ENCODE results near the gene MYCBPAP. TPM values are rescaled to one million over a fixed set of nuclear protein-coding genes. Genes with fewer than 3 reads are reported as not detected.

Gene MYCBPAP
- total RNA-seq, 1 donor from 2014 or later, result not detected

- ATAC-seq (peak; percentile 92), DNase-seq (ENCODE audit: low spot score) (peak; percentile 90)
Observed at GRCh38 chr17:50514936-50515702, 6.9 kb downstream of the MYCBPAP start.

GRCh38 chr17:50517011-50517410 lies 8.8 kb downstream of the MYCBPAP start:
- ATAC-seq, result no peak

GRCh38 chr17:50517504-50518383 lies 9.5 kb downstream of the MYCBPAP start:
- DNase-seq (ENCODE audit: low spot score) (no peak), ATAC-seq (no peak)

More at GRCh38 chr17:50517011-50517410, 8.8 kb downstream of the MYCBPAP start:
- no peak for DNase-seq (ENCODE audit: low spot score)

- DNase-seq (ENCODE audit: low spot score), result no peak
- peak; percentile 55 for ATAC-seq
Observed at GRCh38 chr17:50518384-50519023, 10.3 kb downstream of the MYCBPAP start.

GRCh38 chr17:50519141-50519834 lies 11.0 kb downstream of the MYCBPAP start:
- DNase-seq (ENCODE audit: low spot score) (no peak), ATAC-seq (no peak)

GRCh38 chr17:50520483-50520882 lies 12.2 kb downstream of the MYCBPAP start:
- DNase-seq (ENCODE audit: low spot score) (no peak), ATAC-seq (no peak)

- no peak for ATAC-seq
- no peak for DNase-seq (ENCODE audit: low spot score)
Observed at GRCh38 chr17:50521514-50521913, 13.3 kb downstream of the MYCBPAP start.

GRCh38 chr17:50522766-50523165 lies 14.5 kb downstream of the MYCBPAP start:
- no peak for ATAC-seq
- DNase-seq (ENCODE audit: low spot score), result no peak

GRCh38 chr17:50523208-50523607 lies 15.0 kb downstream of the MYCBPAP start:
- ATAC-seq, result no peak

GRCh38 chr17:50524838-50525237 lies 16.6 kb downstream of the MYCBPAP start:
- ATAC-seq (no peak), DNase-seq (ENCODE audit: low spot score) (no peak)

More at GRCh38 chr17:50523208-50523607, 15.0 kb downstream of the MYCBPAP start:
- DNase-seq (ENCODE audit: low spot score), result no peak

GRCh38 chr17:50527155-50527762 lies 19.0 kb downstream of the MYCBPAP start:
- ATAC-seq (no peak), DNase-seq (ENCODE audit: low spot score) (no peak)

GRCh38 chr17:50527949-50528474 lies 19.8 kb downstream of the MYCBPAP start:
- DNase-seq (ENCODE audit: low spot score) (no peak), ATAC-seq (no peak)

GRCh38 chr17:50529849-50530248 lies 21.6 kb downstream of the MYCBPAP start:
- ATAC-seq (no peak), DNase-seq (ENCODE audit: low spot score) (no peak)

GRCh38 chr17:50531428-50532025 lies 23.3 kb downstream of the MYCBPAP start:
- ATAC-seq (no peak), DNase-seq (ENCODE audit: low spot score) (no peak)

GRCh38 chr17:50532452-50533024 lies 24.3 kb downstream of the MYCBPAP start, which contains the start of gene EPN3:
EPN3 (plus strand) TSS chr17:50532735; CDS start chr17:50536557, 3,822 bp downstream.
- peak; percentile 20 for ATAC-seq
- no peak for DNase-seq (ENCODE audit: low spot score)

- DNase-seq (ENCODE audit: low spot score) (no peak), ATAC-seq (no peak)
Observed at GRCh38 chr17:50533185-50533584, 24.9 kb downstream of the MYCBPAP start.

- ATAC-seq (peak; percentile 64), DNase-seq (ENCODE audit: low spot score) (peak; percentile 59)
Observed at GRCh38 chr17:50533720-50534148, 25.5 kb downstream of the MYCBPAP start.

GRCh38 chr17:50534222-50534978 lies 26.2 kb downstream of the MYCBPAP start:
- DNase-seq (ENCODE audit: low spot score), result no peak
- ATAC-seq, result peak; percentile 47
